Kidney (tissue), 14 donors: ENCODE data around the gene ADAMTS7. TPM values are rescaled to one million over a fixed set of nuclear protein-coding genes. Genes with fewer than 3 reads are reported as not detected.

Experiments
- DNase-seq, 5 donors: peaks; one replicate each; pipeline ENCODE4 v3.0.0-alpha.2; 2013 to 2020
- FAIRE-seq: peaks from 2 replicates; lab custom pipeline; 2012; peaks lifted over from hg19 to GRCh38; lab: Jason Lieb, UNC
- H3K27ac ChIP-seq, 2 donors: one replicate each; pipeline ENCODE4 v1.7.0; 2013; ENCODE audit warnings: low read depth in 2 of 2, low read length in 2 of 2, inconsistent platforms in 1 of 2
- H3K27me3 ChIP-seq: one replicate; pipeline ENCODE4 v1.7.1; 2013; ENCODE audit warnings: low read length, inconsistent platforms; ENCODE audit not compliant: control insufficient read depth, insufficient read depth
- H3K36me3 ChIP-seq, 3 donors: one replicate each; pipeline versions ENCODE4 v1.7.0 to v1.7.1; 2013; ENCODE audit warnings: low read length in 3 of 3, control low read depth in 1 of 3, inconsistent platforms in 1 of 3; ENCODE audit not compliant: insufficient read depth in 3 of 3, control insufficient read depth in 2 of 3
- H3K4me1 ChIP-seq, 3 donors: one replicate each; pipeline versions ENCODE4 v1.7.0 to v1.7.1; 2013; ENCODE audit warnings: low read length in 3 of 3, inconsistent platforms in 1 of 3, low read depth in 1 of 3; ENCODE audit not compliant: control insufficient read depth in 2 of 3, insufficient read depth in 2 of 3
- H3K4me3 ChIP-seq, 3 donors: one replicate each; pipeline versions ENCODE4 v1.7.0 to v1.8.1; 2013; ENCODE audit warnings: low read length in 3 of 3, control low read depth in 1 of 3, inconsistent platforms in 1 of 3
- H3K9ac ChIP-seq, 3 donors: one replicate each; pipeline versions ENCODE4 v1.7.0 to v1.7.1; 2013; ENCODE audit warnings: low read length in 3 of 3, control low read depth in 1 of 3, inconsistent platforms in 1 of 3
- H3K9me3 ChIP-seq, 3 donors: one replicate each; pipeline versions ENCODE4 v1.7.0 to v1.7.1; 2013; ENCODE audit warnings: low read length in 3 of 3, control low read depth in 1 of 3, inconsistent platforms in 1 of 3; ENCODE audit not compliant: control insufficient read depth in 2 of 3, insufficient read depth in 1 of 3
- CTCF ChIP-seq: IDR thresholded peaks from 3 replicates; pipeline ENCODE4 v1.5.1; 2012; ENCODE audit warnings: mild to moderate bottlenecking, moderate library complexity, borderline replicate concordance; ENCODE audit not compliant: insufficient read depth; ENCODE audit errors: extremely low read depth
- intact Hi-C: fragments of 100-400 bp; cut with DNase I; formaldehyde crosslinking; loops from one replicate; pipeline ENCODE4 v1.11.1; 2022
- polyA plus RNA-seq: library from polyadenylated mRNA; stranded (reverse); fragments of 350-450 nt; fragmentation: Illumina TruSeq; extraction: RNeasy Lipid Tissue Mini Kit (QIAGEN cat#74804); gene quantifications from one replicate; pipeline ENCODE4 v1.2.3, GENCODE V29; 2014; ENCODE audit warnings: low read depth, low replicate concordance; ENCODE audit not compliant: insufficient read depth
- total RNA-seq: library from RNA; stranded (reverse); fragmentation: NEBNext Ultra II Directional; extraction: Animal tissue kit (Norgen Biotek cat#: 25700); gene quantifications from one replicate; pipeline ENCODE4 v1.2.1, GENCODE V29; 2021
- donor health status: control.
- donor health status: control.
- donor health status: control.
- donor health status: control.
- donor health status: control.
- donor health status: DM: yes; HTN: yes; CAD: no.
- donor health status: Normal renal cell carcinoma (clear cell type).

The ADAMTS7 gene
- total and polyA plus RNA-seq, 2 donors from 2014 or later = 0.82 to 3.1 TPM

- no peak for TF ChIP-seq CTCF
- FAIRE-seq = no peak
- no peaks in the 10 kb centered on the region for H3K9me3 ChIP-seq
- H3K4me1 ChIP-seq = peaks cover 0 to 2% (median 0%) of the 10 kb centered on the region in 3 donors
- no peak overlapping the region for H3K27ac ChIP-seq
- H3K36me3 ChIP-seq = no peaks in the 10 kb centered on the region
- DNase-seq = peak in 2 of 5 donors; percentile 49 to 70
- H3K4me3 ChIP-seq = no peak overlapping the region
- no peaks in the 10 kb centered on the region for H3K27me3 ChIP-seq
- intact Hi-C loops = no loop called here
- H3K9ac ChIP-seq = no peak overlapping the region
Observed at GRCh38 chr15:78831229-78832207, 20.3 kb upstream of the ADAMTS7 start.

GRCh38 chr15:78830514-78831228 lies 19.4 kb upstream of the ADAMTS7 start:
- H3K9ac ChIP-seq = no peak overlapping the region
- intact Hi-C loops = no loop called here
- H3K27ac ChIP-seq = no peak overlapping the region
- no peak overlapping the region for H3K4me3 ChIP-seq
- TF ChIP-seq CTCF = no peak
- peak in 4 of 5 donors; percentile 42 to 66 (median 54) for DNase-seq
- no peak for FAIRE-seq
- H3K36me3 ChIP-seq = no peaks in the 10 kb centered on the region
- peaks cover 0 to 4% (median 0%) of the 10 kb centered on the region in 3 donors for H3K4me1 ChIP-seq
- H3K27me3 ChIP-seq = no peaks in the 10 kb centered on the region
- H3K9me3 ChIP-seq = no peaks in the 10 kb centered on the region

- no peaks in the 10 kb centered on the region for H3K36me3 ChIP-seq
- H3K4me1 ChIP-seq = peaks cover 0 to 5% (median 0%) of the 10 kb centered on the region in 3 donors
- TF ChIP-seq CTCF = no peak
- DNase-seq = no peak
- H3K27me3 ChIP-seq = no peaks in the 10 kb centered on the region
- no peak overlapping the region for H3K4me3 ChIP-seq
- intact Hi-C loops = no loop called here
- H3K9me3 ChIP-seq = no peaks in the 10 kb centered on the region
- no peak overlapping the region for H3K9ac ChIP-seq
- no peak for FAIRE-seq
- H3K27ac ChIP-seq = no peak overlapping the region
Observed at GRCh38 chr15:78828920-78829319, 17.7 kb upstream of the ADAMTS7 start.
